ENCODE results near the gene PLXNB3.

GRCh38 chrX:153802513-153803045 lies 38.5 kb downstream of the PLXNB3 start:
- no peak for TF ChIP-seq NFE2L1 (CRISPR knock-in tag; IDR thresholded peaks at IDR 0.05)
- TF ChIP-seq NR1H2 (CRISPR knock-in tag; IDR thresholded peaks at IDR 0.05) = no peak
- no peak for TF ChIP-seq RELA (CRISPR knock-in tag; IDR thresholded peaks at IDR 0.05; ENCODE audit: borderline replicate concordance)
- TF ChIP-seq, protein P1, sequence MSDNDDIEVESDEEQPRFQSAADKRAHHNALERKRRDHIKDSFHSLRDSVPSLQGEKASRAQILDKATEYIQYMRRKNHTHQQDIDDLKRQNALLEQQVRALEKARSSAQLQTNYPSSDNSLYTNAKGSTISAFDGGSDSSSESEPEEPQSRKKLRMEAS (CRISPR knock-in tag; IDR thresholded peaks at IDR 0.05) = no peak
- TF ChIP-seq MYBL2 (CRISPR knock-in tag; IDR thresholded peaks at IDR 0.05) = no peak
- no peak for TF ChIP-seq CTCF (IDR thresholded peaks at IDR 0.05)
- TF ChIP-seq, protein P2, sequence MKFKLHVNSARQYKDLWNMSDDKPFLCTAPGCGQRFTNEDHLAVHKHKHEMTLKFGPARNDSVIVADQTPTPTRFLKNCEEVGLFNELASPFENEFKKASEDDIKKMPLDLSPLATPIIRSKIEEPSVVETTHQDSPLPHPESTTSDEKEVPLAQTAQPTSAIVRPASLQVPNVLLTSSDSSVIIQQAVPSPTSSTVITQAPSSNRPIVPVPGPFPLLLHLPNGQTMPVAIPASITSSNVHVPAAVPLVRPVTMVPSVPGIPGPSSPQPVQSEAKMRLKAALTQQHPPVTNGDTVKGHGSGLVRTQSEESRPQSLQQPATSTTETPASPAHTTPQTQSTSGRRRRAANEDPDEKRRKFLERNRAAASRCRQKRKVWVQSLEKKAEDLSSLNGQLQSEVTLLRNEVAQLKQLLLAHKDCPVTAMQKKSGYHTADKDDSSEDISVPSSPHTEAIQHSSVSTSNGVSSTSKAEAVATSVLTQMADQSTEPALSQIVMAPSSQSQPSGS (CRISPR knock-in tag; IDR thresholded peaks at IDR 0.05; ENCODE audit: borderline replicate concordance, low read depth) = no peak
- TF ChIP-seq, protein P3, sequence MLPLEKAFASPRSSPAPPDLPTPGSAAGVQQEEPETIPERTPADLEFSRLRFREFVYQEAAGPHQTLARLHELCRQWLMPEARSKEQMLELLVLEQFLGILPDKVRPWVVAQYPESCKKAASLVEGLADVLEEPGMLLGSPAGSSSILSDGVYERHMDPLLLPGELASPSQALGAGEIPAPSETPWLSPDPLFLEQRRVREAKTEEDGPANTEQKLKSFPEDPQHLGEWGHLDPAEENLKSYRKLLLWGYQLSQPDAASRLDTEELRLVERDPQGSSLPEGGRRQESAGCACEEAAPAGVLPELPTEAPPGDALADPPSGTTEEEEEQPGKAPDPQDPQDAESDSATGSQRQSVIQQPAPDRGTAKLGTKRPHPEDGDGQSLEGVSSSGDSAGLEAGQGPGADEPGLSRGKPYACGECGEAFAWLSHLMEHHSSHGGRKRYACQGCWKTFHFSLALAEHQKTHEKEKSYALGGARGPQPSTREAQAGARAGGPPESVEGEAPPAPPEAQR (CRISPR knock-in tag; IDR thresholded peaks at IDR 0.05) = no peak
- TF ChIP-seq AR (CRISPR knock-in tag; IDR thresholded peaks at IDR 0.05) = no peak
- TF ChIP-seq, protein P4, sequence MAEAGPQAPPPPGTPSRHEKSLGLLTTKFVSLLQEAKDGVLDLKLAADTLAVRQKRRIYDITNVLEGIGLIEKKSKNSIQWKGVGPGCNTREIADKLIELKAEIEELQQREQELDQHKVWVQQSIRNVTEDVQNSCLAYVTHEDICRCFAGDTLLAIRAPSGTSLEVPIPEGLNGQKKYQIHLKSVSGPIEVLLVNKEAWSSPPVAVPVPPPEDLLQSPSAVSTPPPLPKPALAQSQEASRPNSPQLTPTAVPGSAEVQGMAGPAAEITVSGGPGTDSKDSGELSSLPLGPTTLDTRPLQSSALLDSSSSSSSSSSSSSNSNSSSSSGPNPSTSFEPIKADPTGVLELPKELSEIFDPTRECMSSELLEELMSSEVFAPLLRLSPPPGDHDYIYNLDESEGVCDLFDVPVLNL (CRISPR knock-in tag; IDR thresholded peaks at IDR 0.05; ENCODE audit: borderline replicate concordance, low read depth) = no peak
- no peak for TF ChIP-seq IRF1 (CRISPR knock-in tag; IDR thresholded peaks at IDR 0.05)
- TF ChIP-seq TP53 (CRISPR knock-in tag; IDR thresholded peaks at IDR 0.05) = no peak
- TF ChIP-seq, protein P5, sequence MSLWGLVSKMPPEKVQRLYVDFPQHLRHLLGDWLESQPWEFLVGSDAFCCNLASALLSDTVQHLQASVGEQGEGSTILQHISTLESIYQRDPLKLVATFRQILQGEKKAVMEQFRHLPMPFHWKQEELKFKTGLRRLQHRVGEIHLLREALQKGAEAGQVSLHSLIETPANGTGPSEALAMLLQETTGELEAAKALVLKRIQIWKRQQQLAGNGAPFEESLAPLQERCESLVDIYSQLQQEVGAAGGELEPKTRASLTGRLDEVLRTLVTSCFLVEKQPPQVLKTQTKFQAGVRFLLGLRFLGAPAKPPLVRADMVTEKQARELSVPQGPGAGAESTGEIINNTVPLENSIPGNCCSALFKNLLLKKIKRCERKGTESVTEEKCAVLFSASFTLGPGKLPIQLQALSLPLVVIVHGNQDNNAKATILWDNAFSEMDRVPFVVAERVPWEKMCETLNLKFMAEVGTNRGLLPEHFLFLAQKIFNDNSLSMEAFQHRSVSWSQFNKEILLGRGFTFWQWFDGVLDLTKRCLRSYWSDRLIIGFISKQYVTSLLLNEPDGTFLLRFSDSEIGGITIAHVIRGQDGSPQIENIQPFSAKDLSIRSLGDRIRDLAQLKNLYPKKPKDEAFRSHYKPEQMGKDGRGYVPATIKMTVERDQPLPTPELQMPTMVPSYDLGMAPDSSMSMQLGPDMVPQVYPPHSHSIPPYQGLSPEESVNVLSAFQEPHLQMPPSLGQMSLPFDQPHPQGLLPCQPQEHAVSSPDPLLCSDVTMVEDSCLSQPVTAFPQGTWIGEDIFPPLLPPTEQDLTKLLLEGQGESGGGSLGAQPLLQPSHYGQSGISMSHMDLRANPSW (CRISPR knock-in tag; conservative IDR thresholded peaks at IDR 0.05; ENCODE audit: low read depth) = no peak

Measured in WTC11 (cell line).